NT2/D1 (cell line): ENCODE results near the gene HES4.

Experiments
- DNase-seq: peaks from one replicate; pipeline ENCODE4 v3.0.0-alpha.2; 2011; ENCODE audit warnings: low read depth, low spot score
- H3K27me3 ChIP-seq: 2 replicates; pipeline ENCODE4 v1.6.0; 2011; ENCODE audit warnings: mild to moderate bottlenecking; ENCODE audit not compliant: insufficient read length, insufficient read depth
- H3K36me3 ChIP-seq: 2 replicates; pipeline ENCODE4 v1.6.1; 2011; ENCODE audit warnings: mild to moderate bottlenecking, low read length, mixed read lengths; ENCODE audit not compliant: insufficient read depth, insufficient read length
- H3K4me1 ChIP-seq: 2 replicates; pipeline ENCODE4 v1.5.1; 2011; ENCODE audit not compliant: insufficient read depth, insufficient read length
- H3K4me3 ChIP-seq: 2 replicates; pipeline ENCODE4 v1.5.1; 2011; ENCODE audit warnings: low read depth; ENCODE audit not compliant: insufficient read length
- H3K9ac ChIP-seq: 2 replicates; pipeline ENCODE4 v1.6.0; 2011; ENCODE audit warnings: low read depth; ENCODE audit not compliant: insufficient read length
- H3K9me3 ChIP-seq: 2 replicates; pipeline ENCODE4 v1.5.1; 2011; ENCODE audit warnings: mild to moderate bottlenecking, low read length; ENCODE audit not compliant: insufficient read depth
- SUZ12 ChIP-seq: IDR thresholded peaks from 2 replicates; pipeline ENCODE4 v1.6.1; 2011; ENCODE audit not compliant: insufficient read length, insufficient read depth; ENCODE audit errors: extremely low read depth
- YY1 ChIP-seq: IDR thresholded peaks from 2 replicates; pipeline ENCODE4 v1.6.1; 2011; ENCODE audit not compliant: insufficient read length, insufficient read depth
- ZNF274 ChIP-seq: IDR thresholded peaks from 2 replicates; pipeline ENCODE4 v1.6.1; 2011; ENCODE audit warnings: mild to moderate bottlenecking, low read depth, low read length

HES4 gene

DNA sequence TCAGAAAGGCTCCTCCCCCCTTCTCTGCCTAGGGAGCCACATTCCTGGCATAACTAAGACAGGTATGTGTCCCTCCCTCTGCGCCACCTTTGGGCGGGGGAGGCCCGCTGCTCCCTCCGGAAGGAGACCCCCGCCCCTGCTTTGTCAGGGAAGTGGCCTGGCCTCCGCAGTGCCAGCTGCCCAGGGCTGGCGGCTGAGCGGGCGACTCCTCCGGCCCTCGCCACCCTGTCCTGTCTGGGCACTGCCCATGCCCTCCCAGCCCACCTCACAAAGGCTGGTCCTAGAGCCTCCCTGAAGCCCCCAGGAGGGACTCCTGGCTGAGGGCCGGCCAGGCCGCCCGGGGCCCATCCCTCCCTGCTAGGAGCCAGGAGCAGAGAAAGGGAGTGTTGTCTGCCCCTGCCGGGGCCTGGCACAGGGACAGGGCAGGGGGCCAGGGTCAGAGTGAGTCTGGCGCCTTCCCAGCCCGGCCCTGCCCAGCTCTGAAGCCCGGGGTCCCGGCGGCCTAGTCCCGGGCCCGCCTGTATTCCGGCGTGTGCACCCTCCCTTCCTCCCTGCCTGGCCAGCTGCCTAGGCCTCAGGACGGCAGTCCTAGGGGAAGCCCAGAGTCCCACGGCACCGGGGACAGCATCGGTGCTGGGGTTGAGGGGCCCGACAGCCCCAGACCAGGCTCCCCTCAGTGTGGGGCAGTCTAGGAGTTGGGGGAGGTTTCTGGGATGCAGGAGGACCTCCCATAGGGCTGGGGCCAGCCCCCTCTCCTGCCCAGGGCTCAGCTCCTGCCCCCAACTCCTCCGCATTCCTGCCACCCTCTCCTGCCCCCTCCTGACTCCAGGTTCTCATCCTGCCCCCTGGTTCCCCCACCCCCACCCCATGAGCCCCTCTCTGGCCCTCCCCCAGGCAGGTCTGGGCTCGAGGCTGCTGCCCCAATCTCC, 25.1 kb upstream of the HES4 start:
- peak; percentile 57 for DNase-seq
- Histone ChIP-seq H3K27me3 (no peaks in the 10 kb centered on the region), H3K4me3 (no peak overlapping the region), H3K9ac (peak overlapping the region; percentile 72), H3K36me3 (peaks cover 54% of the 10 kb centered on the region), H3K4me1 (peaks cover 30% of the 10 kb centered on the region), H3K9me3 (no peaks in the 10 kb centered on the region)
- TF ChIP-seq SUZ12 (no peak), YY1 (no peak), ZNF274 (no peak)

DNA sequence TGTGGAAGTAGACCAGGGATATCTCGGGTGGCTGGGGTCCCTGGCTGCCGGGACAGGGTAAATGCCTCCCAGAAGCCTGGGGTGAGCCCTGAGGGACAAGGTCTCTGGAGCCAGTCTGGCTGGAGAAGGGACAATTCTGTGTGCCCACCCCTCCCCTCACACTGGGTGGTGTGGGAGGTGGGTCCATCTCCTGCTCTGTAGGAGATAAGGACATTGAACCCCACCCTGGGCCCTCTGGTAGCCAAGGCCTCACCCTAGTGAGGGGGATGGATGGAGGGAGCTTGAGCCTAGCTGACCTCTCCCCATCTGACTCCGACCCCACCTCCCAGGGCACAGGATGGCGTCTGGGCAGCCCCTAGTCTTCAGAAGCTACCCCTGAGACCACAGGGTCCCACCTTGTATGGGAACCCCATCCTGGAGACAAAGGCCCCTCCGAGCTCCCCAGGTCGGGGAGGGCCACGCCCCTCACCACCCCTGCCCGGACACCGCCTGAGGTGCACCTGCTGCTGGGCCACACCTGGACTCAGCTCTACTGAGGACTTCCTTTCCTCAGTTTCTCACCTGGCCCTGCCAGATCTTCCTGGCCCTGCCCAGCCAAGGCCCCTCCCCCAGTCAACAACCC, 24.4 kb upstream of the HES4 start:
- H3K9ac ChIP-seq: no peak overlapping the region
- H3K27me3 ChIP-seq: no peaks in the 10 kb centered on the region
- peaks cover 54% of the 10 kb centered on the region for H3K36me3 ChIP-seq
- H3K4me3 ChIP-seq: no peak overlapping the region
- TF ChIP-seq YY1 (no peak), ZNF274 (no peak), SUZ12 (no peak)
- peaks cover 30% of the 10 kb centered on the region for H3K4me1 ChIP-seq
- no peak for DNase-seq
- no peaks in the 10 kb centered on the region for H3K9me3 ChIP-seq

DNA sequence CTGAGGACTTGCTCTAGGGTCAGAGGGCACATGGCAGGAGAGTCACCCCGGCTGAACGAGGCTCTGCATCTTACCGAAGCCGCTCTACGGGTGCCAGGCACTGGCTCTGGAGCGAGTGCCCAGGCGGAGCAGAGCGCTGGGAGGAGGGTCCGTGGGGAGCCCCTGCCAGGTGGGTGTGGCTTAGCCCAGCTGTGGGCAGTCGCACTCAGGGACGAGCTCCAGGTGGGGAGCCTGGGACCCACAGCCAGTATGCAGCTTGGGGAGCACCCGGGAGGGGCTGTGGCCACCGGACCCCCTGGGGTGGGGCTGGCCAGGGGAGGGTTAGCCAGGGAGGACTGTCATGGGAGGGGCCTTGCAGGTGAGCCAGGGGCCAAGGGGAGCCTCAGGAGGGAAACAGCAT, 23.8 kb upstream of the HES4 start:
- H3K27me3 ChIP-seq: no peaks in the 10 kb centered on the region
- H3K9ac ChIP-seq: peak overlapping the region; percentile 50
- peaks cover 54% of the 10 kb centered on the region for H3K36me3 ChIP-seq
- TF ChIP-seq YY1 (no peak), ZNF274 (no peak), SUZ12 (no peak)
- no peaks in the 10 kb centered on the region for H3K9me3 ChIP-seq
- DNase-seq: no peak
- no peak overlapping the region for H3K4me3 ChIP-seq
- peaks cover 30% of the 10 kb centered on the region for H3K4me1 ChIP-seq

DNA sequence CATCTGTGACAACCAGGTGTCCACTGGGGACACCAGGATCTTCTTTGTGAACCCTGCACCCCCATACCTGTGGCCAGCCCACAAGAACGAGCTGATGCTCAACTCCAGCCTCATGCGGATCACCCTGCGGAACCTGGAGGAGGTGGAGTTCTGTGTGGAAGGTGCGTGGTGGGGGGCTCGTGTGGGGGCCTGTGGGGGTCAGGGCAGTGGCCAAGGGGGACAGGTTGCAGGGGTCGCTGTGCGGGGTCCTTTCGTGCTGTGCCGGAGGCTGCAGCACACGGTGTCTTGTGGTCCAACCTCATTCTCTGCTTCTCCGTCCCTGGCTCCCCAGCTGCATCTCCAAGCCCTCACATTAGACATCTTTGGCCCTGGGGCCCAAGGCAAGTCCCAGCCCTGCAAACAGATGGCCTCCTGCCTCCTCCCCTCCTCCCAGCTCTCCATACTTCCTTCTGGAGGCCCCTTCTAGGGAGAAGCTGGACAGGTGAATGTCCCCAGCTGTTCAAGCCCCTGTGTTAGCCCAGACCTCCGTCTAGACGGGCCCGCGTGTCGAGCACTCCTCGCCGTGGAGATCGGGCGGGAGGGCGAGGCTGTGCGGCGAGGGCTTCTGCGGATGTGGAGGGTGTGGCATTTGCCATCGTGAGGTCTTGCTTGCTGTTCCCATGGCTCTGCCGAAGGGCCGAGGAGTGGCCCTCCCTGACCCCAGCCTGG, 22.6 kb upstream of the HES4 start:
- Histone ChIP-seq H3K9ac (peak overlapping the region; percentile 88), H3K4me1 (peaks cover 29% of the 10 kb centered on the region), H3K9me3 (no peaks in the 10 kb centered on the region), H3K27me3 (no peaks in the 10 kb centered on the region), H3K36me3 (peaks cover 48% of the 10 kb centered on the region), H3K4me3 (no peak overlapping the region)
- DNase-seq: no peak
- TF ChIP-seq ZNF274 (no peak), SUZ12 (no peak), YY1 (no peak)

DNA sequence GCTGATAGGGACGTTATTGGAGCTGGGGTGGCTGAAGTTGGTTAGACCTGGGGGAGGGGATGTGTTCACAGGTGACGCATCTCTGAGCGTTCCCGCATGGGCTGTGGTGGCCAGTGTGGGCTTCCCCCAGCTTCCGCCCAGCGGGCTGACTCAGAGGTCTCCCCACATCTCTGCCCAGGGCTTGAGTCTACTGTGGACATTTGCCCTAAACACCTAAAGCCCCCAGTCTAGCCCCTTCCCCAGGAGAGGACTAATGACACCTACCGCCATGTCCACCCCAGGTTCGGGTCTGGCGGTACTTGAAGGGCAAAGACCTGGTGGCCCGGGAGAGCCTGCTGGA, 22.0 kb upstream of the HES4 start:
- Histone ChIP-seq H3K9ac (peak overlapping the region; percentile 88), H3K4me1 (peaks cover 28% of the 10 kb centered on the region), H3K4me3 (no peak overlapping the region), H3K27me3 (no peaks in the 10 kb centered on the region), H3K9me3 (no peaks in the 10 kb centered on the region), H3K36me3 (peaks cover 42% of the 10 kb centered on the region)
- no peak for DNase-seq
- no peak for TF ChIP-seq SUZ12
- no peak for TF ChIP-seq YY1
- TF ChIP-seq ZNF274: no peak

DNA sequence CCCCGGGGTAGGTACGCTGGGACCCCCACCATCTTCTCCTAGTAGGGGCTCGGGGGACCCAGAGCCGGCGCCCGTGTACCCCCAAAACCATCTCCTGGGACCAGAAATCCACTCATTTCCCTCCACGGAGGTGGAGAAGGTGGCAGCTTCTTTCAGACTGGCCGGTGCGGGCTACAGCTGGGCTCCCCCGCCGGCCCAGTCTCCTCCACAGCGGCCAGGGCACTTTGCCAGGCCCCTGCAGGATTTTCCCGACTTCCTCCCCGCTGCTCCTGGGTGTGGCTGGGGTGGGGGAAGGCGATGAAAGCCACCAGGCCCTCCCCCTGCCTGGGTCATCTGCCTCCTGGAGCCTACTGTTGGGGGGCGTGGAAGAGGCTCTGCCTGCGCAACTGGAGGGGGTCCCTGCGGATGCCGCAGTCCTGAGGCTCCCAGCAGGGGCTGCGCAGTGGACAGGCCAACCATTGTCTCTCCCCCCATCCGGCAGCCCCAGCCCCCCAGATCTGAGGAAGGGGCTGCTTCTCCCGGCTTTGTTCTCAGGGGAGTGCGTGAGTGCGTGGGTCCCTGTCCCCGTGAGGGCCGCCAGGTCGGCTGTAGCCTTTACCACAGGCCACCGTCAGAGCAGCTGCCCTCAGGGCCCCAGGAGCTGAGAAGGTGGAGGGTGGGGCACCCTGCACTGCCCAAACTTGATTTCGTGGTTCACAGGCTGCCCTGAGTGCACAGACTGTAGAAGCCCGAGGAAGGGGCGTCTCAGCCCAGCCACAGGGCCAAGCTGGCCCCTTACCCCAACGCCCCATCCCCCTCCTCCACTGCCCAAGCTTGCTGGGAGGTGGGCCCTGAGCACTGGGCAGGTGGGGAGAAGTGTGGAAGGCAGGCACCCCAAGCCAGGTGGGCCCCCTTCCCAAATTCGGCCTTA, 21.4 kb upstream of the HES4 start:
- Histone ChIP-seq H3K9ac (peak overlapping the region; percentile 88), H3K27me3 (no peaks in the 10 kb centered on the region), H3K4me3 (peak overlapping the region; percentile 76), H3K4me1 (peaks cover 25% of the 10 kb centered on the region), H3K36me3 (peaks cover 36% of the 10 kb centered on the region), H3K9me3 (no peaks in the 10 kb centered on the region)
- no peak for DNase-seq
- TF ChIP-seq YY1: no peak
- TF ChIP-seq ZNF274: no peak
- TF ChIP-seq SUZ12: no peak
